ENCODE data around the gene ZNF862. TPM values are rescaled to one million over a fixed set of nuclear protein-coding genes. Genes with fewer than 3 reads are reported as not detected.

ZNF862 gene
- total and polyA plus RNA-seq, 2 of the 13 experiments (the other 11 are each of a cell fraction or from before 2014, with no cell fraction given), result 0.89 to 2.0 TPM

Small RNAs within 50 kb of the gene (small RNA-seq; reads per million reads assigned to genes)
- 0 reads per million in 3 experiments for gene AC093458.1 (ENCODE audit: insufficient read depth in 2 of 3, insufficient read length in 3 of 3, low read depth in 2 of 3, low replicate concordance in 1 of 3)

Other genes with a start within 250 kb of the ZNF862 start
- gene ZNF467, start 64.8 kb upstream of the ZNF862 start, total RNA-seq (2016; rRNA removed; fragmentation: Illumina TruSeq; extraction: Trizol), result not detected in 2 replicates
- 0.03 TPM in 1 of 2 replicates, not detected in the other for gene ZNF467, start 64.8 kb upstream of the ZNF862 start, polyA plus RNA-seq (2011; rRNA removed)
- 142 and 203 TPM in 2 replicates for gene ATP6V0E2, start 35.6 kb downstream of the ZNF862 start, total RNA-seq (2016; rRNA removed; fragmentation: Illumina TruSeq; extraction: Trizol)
- 32.9 and 36.8 TPM in 2 replicates for gene ATP6V0E2, start 35.6 kb downstream of the ZNF862 start, polyA plus RNA-seq (2011; rRNA removed)